MM.1S (cell line): ENCODE results near the gene TBC1D14.

ENCODE experiments used
- CTCF ChIP-seq: fragments of 300-600 bp; sonication (generic); IDR thresholded peaks from 2 replicates; pipeline ENCODE4 v1.5.1; 2016; ENCODE audit warnings: antibody characterized with exemption, low read length, mixed read lengths
- EZH2 ChIP-seq: fragments of 300-600 bp; sonication (generic); optimal IDR thresholded peaks from 2 replicates; pipeline ENCODE3; 2017; ENCODE audit warnings: low read depth, mild to moderate bottlenecking, antibody characterized with exemption, low read length, mixed read lengths
- EZH2phosphoT487 ChIP-seq: fragments of 300-600 bp; sonication (generic); IDR thresholded peaks from 2 replicates; pipeline ENCODE4 v1.6.1; 2018; ENCODE audit warnings: antibody characterized with exemption, low read length

- TF ChIP-seq CTCF = no peak
- TF ChIP-seq EZH2phosphoT487 = no peak
- TF ChIP-seq EZH2 = no peak
Measured at GRCh38 chr4:6893449-6894085, 16.1 kb upstream of the TBC1D14 start.
